Ishikawa (cell line): ENCODE measurements around the gene AFG1L.

Source experiments
- EGR1 ChIP-seq: IDR thresholded peaks from 2 replicates; pipeline ENCODE4 v1.6.1; 2012
- RAD21 ChIP-seq: IDR thresholded peaks from 2 replicates; pipeline ENCODE4 v1.6.1; 2012; ENCODE audit warnings: low read depth
- TF ChIP-seq, protein P1 (sequence below): IDR thresholded peaks from 2 replicates; pipeline ENCODE4 v1.6.1; 2012; ENCODE audit warnings: low read depth, mild to moderate bottlenecking

DNA sequence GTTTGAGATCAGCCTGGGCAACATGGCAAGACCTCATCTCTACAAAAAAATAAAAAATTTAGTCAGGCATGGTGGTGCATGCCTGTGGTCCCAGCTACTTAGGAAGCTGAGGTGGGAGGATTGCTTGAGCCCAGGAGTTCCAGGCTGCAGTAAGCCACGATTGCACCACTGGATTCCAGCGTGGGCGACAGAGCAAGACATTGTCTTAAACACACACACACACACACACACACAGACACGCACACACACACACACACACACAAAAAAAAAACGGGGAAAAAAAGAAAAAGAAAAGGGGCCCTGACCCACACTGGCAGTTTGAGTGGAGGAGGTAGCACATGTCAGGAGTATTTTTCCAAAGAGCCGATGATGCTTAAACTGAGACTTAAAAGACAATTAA, 122.2 kb downstream of the AFG1L start:
- TF ChIP-seq, protein P1, sequence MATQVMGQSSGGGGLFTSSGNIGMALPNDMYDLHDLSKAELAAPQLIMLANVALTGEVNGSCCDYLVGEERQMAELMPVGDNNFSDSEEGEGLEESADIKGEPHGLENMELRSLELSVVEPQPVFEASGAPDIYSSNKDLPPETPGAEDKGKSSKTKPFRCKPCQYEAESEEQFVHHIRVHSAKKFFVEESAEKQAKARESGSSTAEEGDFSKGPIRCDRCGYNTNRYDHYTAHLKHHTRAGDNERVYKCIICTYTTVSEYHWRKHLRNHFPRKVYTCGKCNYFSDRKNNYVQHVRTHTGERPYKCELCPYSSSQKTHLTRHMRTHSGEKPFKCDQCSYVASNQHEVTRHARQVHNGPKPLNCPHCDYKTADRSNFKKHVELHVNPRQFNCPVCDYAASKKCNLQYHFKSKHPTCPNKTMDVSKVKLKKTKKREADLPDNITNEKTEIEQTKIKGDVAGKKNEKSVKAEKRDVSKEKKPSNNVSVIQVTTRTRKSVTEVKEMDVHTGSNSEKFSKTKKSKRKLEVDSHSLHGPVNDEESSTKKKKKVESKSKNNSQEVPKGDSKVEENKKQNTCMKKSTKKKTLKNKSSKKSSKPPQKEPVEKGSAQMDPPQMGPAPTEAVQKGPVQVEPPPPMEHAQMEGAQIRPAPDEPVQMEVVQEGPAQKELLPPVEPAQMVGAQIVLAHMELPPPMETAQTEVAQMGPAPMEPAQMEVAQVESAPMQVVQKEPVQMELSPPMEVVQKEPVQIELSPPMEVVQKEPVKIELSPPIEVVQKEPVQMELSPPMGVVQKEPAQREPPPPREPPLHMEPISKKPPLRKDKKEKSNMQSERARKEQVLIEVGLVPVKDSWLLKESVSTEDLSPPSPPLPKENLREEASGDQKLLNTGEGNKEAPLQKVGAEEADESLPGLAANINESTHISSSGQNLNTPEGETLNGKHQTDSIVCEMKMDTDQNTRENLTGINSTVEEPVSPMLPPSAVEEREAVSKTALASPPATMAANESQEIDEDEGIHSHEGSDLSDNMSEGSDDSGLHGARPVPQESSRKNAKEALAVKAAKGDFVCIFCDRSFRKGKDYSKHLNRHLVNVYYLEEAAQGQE: no peak
- TF ChIP-seq RAD21 (no peak), EGR1 (no peak)
